Metanephros (tissue), 1 donor: ENCODE results near the gene OR4N2. TPM values are rescaled to one million over a fixed set of nuclear protein-coding genes. Genes with fewer than 3 reads are reported as not detected.

ENCODE experiments used
- total RNA-seq: library from RNA; depleted of rRNA; stranded (reverse); fragments of >200 nt; gene quantifications from one replicate; pipeline ENCODE4 v1.2.3, GENCODE V29; 2014

The OR4N2 gene, protein sequence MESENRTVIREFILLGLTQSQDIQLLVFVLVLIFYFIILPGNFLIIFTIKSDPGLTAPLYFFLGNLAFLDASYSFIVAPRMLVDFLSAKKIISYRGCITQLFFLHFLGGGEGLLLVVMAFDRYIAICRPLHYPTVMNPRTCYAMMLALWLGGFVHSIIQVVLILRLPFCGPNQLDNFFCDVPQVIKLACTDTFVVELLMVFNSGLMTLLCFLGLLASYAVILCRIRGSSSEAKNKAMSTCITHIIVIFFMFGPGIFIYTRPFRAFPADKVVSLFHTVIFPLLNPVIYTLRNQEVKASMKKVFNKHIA
- not detected for total RNA-seq

GRCh38 chr14:19803470-19803869, at the start of gene OR4N2:
Gene OR4N2 (plus strand): TSS chr14:19803770. CDS start chr14:19827449, 23,679 bp downstream.

DNA sequence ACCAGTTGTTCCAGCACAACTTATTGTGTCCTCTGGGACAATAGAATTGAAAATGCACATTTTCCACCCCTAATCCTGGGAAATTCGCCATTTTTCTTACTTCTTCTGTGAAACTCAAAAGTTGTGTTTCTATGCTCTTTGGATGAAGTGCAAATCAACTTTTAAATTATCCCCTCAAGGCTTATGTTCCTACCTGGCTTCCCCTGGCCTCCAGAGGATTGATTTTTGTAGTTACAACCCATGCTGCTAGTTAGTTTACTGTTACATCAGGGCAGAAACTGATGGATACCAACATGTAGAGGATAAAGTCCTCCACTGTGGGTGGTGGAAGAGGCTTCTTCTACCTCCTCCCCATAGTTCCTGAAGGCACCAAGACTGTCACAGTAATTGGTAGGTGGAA, 30.4 kb upstream of the OR4N2 start, which contains the start of gene OR4M1:
Gene OR4M1, plus strand, starts transcription at position 301 of the 400 bp plus-strand sequence. CDS start 6,819 bp downstream, outside the sequence.

GRCh38 chr14:19874842-19875241, 71.3 kb downstream of the OR4N2 start, which contains the start of gene OR4K2:
Gene OR4K2 (plus strand): TSS chr14:19875142. CDS start chr14:19876268, 1,126 bp downstream.

Other genes with a start within 250 kb of the OR4N2 start
- gene OR11H2, start 89.9 kb upstream of the OR4N2 start, total RNA-seq, result not detected
- gene OR4Q3, start 60.2 kb upstream of the OR4N2 start, total RNA-seq, result not detected
- not detected for gene OR4M1, start 30.3 kb upstream of the OR4N2 start, total RNA-seq
- not detected for gene OR4K2, start 71.4 kb downstream of the OR4N2 start, total RNA-seq
- gene OR4K5, start 116.8 kb downstream of the OR4N2 start, total RNA-seq, result not detected
- not detected for gene OR4K1, start 127.1 kb downstream of the OR4N2 start, total RNA-seq
- gene OR4K15, start 171.8 kb downstream of the OR4N2 start, total RNA-seq, result not detected
- gene OR4Q2, start 198.4 kb downstream of the OR4N2 start, total RNA-seq, result not detected
- gene OR4K14, start 215.5 kb downstream of the OR4N2 start, total RNA-seq, result not detected
- not detected for gene OR4K13, start 232.3 kb downstream of the OR4N2 start, total RNA-seq